CD4-positive, alpha-beta T cell treated with Interleukin-17A for 1 hour (primary cell): ENCODE results near the gene PMM2.
"Not testable (repeated sequence)": the region's sequence is repeated elsewhere in the genome, so short reads cannot be mapped to it uniquely, and the experiment has no call there.

Experiments used
- DNase-seq: peaks from one replicate; pipeline ENCODE4 v3.0.0-alpha.2; 2020

Gene PMM2

GRCh38 chr16:8785408-8785807, 12.2 kb upstream of the PMM2 start:
- no peak for DNase-seq

- DNase-seq: not testable (repeated sequence)
These were observed 11.3 kb upstream of the PMM2 start for GRCh38 chr16:8786316-8786715.

- no peak for DNase-seq
These were observed 9.0 kb upstream of the PMM2 start for GRCh38 chr16:8788578-8789172.

- DNase-seq: no peak
These were observed 2.5 kb upstream of the PMM2 start for GRCh38 chr16:8795091-8795490.

- DNase-seq: no peak
These were observed 1.8 kb upstream of the PMM2 start for GRCh38 chr16:8795818-8796217.

- DNase-seq: no peak
These were observed 923 bp upstream of the PMM2 start for GRCh38 chr16:8796469-8797363.

- DNase-seq: peak; percentile 20
These were observed 512 bp downstream of the PMM2 start for GRCh38 chr16:8798174-8798527.

- peak; percentile 3 for DNase-seq
These were observed 1.0 kb downstream of the PMM2 start for GRCh38 chr16:8798535-8799157.

DNA sequence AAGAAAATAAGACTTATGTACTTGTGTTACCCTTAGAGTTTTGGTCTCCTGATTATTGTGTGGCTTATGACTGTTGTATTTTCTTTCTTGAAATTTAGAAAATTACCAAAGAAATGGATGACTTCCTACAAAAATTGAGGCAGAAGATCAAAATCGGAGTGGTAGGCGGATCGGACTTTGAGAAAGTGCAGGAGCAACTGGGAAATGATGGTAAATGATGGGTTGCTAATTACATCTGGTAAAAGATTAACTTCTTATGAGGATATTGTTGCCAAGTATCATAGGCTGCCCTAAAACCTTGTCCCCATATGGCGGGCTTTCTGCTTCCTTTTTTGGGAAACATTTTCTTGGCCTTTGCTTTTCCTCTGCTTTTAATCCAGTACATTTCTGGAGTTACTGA, 4.1 kb downstream of the PMM2 start:
- DNase-seq: no peak

DNA sequence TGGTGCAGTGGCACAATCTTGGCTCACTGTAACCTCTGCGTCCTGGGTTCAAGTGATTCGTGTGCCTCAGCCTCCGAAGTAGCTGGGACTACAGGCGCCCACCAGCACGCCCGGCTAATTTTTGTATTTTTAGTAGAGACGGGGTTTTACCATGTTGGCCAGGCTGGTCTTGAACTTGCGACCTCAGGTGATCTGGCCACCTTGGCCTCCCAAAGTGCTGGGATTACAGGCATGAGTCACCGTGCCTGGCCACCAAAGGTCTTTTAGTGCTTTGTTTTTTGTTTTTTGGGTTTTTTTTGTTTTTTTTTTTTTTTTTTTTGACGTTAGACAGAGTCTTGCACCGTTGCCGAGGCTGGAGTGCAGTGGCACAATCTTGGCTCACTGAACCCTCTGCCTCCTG, 6.1 kb downstream of the PMM2 start:
- DNase-seq: not testable (repeated sequence)

DNA sequence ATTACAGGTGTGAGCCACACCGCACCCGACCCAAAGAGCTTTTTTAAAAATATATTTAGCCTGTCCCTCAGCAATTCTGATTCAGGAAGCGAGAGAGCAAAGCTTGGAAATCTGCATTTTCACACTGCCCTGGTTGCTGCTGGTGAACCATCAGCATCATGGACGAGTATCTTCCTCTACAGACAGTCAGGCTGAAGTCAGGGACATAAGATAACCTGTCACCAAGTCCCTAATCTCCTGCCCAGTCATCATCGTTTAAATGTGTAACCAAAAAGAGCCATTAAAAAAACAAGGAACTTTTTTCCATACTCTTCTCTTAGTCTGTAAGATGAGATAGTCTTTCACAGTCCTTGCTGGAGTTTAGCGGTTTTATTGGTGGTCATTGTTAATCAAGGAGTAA, 6.7 kb downstream of the PMM2 start:
- no peak for DNase-seq

GRCh38 chr16:8806272-8806983, 8.8 kb downstream of the PMM2 start:
- no peak for DNase-seq

GRCh38 chr16:8807189-8807588, 9.6 kb downstream of the PMM2 start:
- DNase-seq: no peak

- DNase-seq: no peak
These were observed 10.4 kb downstream of the PMM2 start for GRCh38 chr16:8808009-8808408.

DNA sequence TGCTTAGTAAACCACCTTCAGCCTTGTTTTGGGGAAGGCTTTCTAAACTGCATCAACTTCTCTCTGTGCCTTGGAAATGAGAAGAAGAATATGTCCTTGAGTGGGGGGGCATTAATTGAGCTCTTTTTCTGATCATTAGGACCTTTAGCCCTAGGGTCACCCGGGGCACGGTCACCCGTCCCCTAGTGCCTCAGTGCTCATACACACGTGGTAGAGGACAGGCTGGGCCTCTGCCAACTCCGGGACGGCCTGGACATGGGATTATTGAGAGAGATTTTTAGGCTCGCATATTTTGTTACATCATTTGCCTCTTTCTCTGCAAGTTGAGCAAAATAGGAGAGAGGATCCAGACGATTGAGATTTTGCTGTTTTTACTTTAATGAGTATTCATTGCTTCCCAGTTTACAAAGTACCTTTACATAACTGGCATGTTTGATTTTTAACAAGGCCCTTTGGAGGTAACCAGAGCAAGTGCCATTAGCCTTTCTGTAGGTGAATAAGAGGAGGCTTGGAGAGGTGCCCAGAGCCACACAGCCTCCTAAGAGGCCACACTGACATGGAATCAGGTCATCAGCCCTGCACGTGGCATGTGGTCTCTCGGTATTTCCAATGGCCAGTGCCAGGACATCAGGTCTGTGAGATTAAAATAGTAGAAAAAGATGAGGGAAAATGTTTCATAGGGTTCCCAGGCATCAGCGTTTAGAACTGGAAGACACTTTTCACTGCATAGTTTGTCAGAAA, 11.1 kb downstream of the PMM2 start:
- DNase-seq: no peak

DNA sequence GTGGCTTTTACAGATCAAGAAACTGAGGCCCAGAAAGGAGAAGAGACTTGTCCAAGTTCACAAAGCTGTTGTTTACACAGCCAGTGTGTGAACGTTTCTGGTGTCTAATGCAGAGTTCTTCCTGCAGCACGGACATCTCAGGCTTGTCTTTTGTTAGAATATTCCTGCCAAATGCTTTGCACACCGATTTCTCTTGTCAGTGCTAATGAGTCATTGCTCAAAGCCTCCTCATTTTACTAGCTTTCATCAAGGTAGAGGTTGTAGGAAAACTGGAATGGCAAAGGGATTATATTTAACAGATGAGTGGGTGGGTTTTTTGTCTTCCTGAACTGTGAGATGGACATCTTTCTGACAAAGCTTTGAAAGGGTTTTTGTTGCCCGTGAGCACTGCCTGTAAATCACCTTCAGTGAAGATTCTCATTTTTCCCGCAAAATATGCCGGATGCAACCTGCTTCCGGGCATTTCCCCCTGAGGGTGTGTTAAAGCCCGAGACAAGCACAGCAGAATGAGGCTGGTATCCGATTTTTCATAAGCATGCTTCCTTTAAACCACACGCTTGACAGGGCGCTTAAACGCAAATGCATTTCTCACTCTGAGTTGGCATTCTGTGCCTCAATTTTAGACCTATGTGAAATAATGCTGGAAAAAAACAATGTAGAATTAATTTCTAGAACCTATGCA, 14.7 kb downstream of the PMM2 start:
- no peak for DNase-seq

DNA sequence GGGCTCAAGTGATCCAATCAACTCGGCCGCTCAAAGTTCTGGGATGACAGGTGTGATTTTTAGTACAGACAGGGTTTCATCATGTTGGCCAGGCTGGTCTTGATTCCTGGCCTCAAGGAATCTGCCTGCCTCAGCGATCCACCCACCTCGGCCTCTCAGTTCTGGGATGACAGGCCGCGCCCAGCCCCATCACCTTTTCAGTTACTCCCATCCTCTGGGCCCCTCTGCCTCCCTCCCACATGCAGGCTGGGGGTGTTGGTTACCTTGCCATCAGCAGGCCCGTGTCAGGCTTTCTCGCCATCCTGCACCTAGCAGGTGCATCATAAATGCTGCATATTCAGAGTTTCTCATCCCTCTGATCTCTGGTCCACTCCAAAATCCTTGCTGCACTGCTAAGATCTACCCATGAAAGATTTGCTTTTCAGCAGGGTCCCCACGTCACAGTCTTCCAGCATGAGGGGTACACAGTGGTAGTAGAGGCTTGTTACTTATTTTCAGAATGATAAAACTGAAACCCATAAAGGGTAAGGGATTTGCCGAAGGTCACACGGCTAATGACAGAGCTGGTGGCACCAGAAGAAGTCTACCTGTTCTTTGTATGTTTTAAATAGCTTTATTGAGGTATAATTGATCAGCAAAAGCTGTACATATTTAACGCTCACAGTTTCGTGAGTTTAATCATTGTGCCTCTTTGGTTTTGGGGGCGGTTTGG, 16.6 kb downstream of the PMM2 start:
- no peak for DNase-seq

GRCh38 chr16:8816967-8817655, 19.5 kb downstream of the PMM2 start:
- peak; percentile 15 for DNase-seq

GRCh38 chr16:8818504-8819270, 21.0 kb downstream of the PMM2 start:
- no peak for DNase-seq

GRCh38 chr16:8819411-8820034, 21.9 kb downstream of the PMM2 start:
- no peak for DNase-seq
